NCI-H187 treated with DMSO at 0.1 percent for 48 hours (cell line): ENCODE data around the gene NDUFS6.
A peak's percentile ranks its signal among the peaks of the same experiment; 100 is the strongest.
"Not testable (repeated sequence)": the region's sequence is repeated elsewhere in the genome, so short reads cannot be mapped to it uniquely, and the experiment has no call there.

Source experiments
- DNase-seq: peaks from one replicate; lab custom pipeline; 2025; lab: John Stamatoyannopoulos, UW

Gene NDUFS6

DNA sequence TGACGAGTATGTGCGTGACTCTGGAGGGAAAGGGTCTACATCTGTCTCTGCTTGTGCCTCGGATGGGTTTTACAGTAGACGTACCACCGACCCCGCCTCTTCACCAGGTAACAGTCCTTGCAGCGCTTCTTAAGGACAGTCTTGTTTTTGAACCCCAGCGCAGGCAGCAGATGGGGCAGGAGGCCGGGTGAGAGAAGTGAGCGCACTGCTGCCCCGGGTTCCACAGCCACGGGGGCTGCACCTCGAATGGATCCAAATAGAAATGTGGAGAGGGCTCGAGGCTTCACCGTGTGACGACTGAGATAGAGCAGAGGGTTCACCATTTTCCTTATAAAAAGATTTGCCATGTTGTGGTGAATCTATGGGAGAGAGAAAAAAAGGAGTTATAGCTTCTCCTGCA lies 2.6 kb upstream of the NDUFS6 start:
- DNase-seq: not testable (repeated sequence)

DNA sequence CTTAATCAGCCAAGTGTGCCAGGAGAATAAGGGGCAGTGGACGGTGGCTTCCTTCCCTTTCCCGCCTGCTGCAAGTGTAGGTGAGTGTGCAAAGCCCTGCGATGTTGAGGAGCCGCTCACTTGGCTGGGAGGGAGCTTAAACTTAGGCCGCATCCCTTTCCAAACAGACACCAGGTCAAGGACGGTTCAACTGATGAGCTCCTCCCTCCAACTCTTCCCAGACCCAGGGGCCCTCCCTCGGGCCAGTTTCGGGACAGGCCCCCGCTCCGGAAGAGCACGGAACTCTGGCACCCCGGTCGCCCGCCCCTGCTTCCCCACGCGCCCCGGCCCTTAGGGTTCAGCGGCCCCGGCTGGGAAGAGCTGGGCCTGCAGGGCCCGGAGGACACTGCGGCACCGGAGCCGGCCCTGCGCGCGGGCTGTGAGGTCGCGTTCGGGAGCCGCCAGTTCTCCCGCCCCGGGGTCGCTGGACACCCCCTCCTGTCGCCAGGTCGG lies 2.1 kb upstream of the NDUFS6 start:
- no peak for DNase-seq

DNA sequence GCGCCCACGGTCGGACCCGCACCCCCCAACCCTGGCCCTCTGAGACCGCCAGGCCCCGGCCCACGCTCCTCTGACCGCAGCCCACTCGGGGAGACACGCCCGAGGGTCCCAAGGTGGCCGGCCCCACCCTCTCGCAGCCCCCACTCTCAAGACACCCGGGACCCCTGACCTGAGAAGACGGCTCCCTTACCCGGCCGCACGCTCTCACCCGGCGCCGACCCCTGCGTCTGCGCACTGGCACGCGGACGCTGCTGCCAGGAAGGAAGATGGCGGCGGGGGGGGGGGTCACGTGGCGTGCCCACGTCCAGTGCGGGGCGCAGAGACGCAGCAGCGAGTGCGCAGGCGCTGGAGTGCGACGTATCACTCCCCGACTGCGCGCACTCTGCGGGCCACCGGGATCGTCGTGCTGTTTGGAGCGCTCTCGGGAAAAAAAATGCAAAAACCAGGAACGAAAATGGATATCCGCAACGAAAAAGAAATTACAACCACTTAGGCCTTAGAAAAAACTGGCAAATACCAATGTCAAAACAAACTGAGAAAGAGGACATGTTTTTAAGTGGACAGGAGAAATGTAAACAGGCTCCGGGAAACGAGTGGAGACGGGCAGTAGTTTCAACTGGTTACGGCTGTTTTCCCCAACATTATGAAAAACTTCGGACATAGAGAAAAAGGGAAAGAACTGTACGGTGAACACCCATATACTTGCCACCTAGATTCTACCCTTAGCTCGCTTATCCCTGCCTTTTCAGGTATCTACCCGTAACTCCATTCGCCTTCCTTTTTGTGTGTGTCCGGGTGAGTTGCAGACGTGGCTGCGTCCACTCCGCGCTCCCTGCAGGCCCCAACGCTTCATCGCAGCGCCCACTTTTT lies 1.4 kb upstream of the NDUFS6 start, which contains the start of gene MRPL36:
MRPL36 (minus strand) TSS at position 236 of the 870 bp plus-strand sequence. CDS start 902 bp downstream, outside the sequence.
- peak; percentile 4 for DNase-seq

DNA sequence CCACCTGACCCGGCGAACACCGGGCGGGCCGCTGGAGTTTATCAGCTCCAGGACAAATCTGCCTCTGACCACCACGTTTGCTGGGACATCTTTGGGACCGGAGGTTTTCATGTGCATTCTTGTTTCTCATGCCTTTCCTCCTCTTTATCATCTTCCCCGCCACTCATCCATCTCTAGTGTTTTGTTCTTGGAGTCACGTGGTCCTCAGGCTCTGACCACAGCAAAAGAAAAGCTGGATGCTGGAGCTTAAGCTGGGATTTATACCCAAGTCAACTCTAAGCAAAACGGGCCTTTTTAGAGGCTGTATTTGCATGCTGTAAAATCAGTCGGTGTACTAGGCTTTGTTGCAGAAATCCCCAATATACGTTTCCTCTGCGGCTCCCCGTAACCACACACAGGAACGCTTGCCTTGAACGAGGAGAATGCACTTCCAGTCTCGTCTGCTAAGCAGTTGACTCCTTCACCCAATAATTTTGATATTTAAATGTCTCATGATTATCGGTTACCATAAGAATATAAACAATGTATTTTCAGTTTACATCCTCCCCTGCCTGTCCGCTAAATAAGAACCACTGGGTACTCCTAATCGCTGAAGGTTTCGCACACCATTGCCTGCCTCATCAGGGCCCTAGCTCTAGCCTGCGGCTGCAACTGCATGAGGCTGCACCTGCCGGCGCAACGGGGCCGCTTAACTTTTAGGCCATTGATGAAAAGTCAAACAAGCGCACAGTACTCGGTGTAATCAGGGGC lies 560 bp upstream of the NDUFS6 start:
- no peak for DNase-seq

DNA sequence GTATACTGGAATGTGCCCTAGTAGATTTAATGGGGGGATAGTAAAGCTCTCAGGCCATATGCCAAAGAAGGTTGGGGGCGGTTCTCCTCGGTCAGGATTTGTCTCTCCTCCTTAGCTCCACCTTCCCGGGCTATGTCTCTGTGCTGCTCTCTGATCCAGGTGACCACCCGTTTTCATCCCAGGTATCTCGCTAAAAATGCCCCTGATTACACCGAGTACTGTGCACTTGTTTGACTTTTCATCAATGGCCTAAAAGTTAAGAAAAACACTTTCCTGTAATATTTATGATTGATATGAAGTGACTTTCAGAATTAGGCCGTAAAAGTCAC lies 724 bp downstream of the NDUFS6 start:
- DNase-seq: no peak

DNA sequence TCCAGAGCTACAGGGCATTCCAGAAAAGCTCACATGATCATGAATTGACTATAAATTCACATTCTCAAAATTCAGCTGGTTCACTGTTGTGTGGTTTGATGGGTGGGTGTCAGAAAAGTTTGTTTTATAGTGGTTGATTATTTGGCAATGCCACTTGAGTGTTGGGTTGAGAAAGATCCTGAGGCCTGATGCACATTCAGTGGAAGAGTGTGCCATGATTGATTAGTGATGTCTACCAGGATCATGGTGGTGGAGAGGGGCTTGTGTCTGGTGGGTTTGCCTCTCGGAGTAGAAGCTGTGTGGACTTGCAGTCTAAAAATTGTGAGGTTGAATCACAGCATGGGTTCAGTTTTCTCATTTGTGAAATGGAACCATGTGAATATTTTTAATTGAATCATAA lies 2.0 kb downstream of the NDUFS6 start:
- no peak for DNase-seq

DNA sequence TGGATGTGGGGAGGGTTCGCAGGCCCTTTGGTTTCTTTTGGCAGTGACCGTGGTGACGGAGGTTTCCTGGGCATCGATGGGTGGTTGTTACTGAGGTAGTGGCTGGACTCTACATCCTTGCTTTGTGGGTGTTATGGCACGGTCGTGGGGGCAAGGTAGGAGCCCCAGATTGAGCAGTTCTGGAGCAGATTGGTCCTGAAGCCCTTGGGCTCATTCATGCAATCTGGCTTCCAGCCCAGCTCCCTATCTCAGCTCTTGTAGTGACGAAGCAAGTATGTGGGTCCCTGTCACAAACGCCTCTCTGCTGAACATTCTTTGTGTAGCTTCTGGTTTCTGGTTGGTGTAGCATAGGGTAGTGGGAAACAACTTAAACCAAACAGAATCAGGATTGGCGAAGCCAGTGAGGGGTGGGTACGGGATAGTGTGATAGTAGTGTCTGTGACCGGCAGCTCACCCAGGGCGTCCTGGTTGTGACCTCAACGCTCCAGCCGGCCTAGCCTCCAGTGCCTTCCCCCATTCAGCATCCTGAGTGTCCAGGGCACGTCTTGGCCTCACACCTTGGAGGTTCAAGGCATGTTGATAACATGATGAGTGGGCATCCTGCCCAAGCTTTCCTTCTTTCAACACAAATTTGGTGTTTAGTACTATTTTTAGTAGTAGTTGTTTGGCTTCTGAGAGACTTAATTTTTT lies 2.9 kb downstream of the NDUFS6 start:
- no peak for DNase-seq

DNA sequence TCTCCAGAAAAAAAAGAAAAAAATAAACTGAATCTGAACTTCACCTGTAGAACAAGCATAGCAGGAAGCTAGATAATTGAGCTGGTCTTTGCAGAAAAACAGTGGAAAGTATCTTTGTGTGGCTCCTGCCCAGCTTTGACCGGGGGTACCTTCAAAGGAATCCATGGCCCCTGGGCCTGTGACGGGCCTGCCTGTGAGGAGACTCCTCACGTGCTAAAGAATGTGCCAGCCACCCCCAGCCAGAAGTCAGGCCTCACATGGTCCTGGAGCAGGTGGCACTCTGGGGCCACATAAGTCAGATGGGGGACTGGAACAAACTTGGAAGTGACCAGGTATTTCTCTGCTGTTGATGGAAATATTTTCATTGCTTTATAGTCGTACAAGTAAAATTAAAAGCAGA lies 4.1 kb downstream of the NDUFS6 start:
- no peak for DNase-seq

DNA sequence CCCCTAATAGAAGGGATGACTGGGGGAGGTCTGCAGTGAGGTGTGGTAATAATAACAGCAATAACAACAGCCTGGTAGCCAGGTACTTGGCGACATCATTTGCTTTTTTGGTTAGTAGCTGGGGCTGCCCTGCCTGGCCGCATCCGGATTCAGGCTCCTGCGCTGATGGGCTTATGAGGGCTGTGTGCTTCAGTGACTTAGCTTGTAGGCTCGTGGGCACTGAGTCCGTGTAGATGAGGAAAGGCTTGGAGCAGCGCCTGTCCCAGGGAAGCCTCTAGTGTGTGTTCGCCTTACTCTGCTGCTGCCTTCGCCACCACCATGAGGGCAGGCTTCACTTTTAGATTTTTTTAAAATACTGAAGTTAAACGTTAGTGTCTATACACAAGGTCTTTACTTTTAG lies 4.5 kb downstream of the NDUFS6 start:
- DNase-seq: no peak

DNA sequence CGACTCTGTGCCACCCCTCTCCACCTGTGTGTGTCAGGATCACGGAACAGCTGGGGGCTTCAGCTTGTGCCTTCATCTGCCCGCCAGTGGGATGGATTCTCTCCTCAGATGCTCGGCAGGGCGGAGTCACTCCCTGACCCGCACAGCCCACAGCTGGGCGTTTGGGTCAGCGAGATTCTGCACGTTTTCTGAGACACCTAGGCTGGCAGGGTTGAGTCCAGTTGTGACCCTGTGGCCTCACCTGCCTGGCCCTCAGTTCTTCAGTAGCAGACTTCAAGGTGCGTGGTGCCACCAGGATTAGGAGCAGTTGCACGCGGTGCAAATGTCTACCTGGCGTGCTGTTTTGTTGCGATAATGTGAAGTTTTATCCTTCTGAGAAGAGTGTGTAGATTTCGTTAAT lies 5.0 kb downstream of the NDUFS6 start:
- no peak for DNase-seq

DNA sequence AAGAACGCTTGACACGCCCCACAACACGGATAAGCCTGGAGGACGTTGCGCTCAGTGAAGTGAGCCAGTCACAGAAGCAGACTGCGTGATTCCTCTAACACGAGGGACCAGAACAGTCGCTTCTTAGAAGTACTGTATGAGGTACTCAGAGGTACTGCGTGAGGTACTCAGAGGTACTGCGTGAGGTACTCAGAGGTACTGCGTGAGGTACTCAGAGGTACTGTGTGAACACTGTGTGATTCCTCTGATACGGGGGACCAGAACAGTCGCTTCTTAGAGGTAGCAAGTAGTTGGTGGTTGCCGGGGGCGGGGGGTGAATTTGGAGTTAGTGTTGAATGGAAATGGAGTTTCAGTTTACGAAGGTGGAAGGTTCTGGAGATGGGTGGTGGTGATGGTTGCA lies 5.8 kb downstream of the NDUFS6 start:
- DNase-seq: no peak

DNA sequence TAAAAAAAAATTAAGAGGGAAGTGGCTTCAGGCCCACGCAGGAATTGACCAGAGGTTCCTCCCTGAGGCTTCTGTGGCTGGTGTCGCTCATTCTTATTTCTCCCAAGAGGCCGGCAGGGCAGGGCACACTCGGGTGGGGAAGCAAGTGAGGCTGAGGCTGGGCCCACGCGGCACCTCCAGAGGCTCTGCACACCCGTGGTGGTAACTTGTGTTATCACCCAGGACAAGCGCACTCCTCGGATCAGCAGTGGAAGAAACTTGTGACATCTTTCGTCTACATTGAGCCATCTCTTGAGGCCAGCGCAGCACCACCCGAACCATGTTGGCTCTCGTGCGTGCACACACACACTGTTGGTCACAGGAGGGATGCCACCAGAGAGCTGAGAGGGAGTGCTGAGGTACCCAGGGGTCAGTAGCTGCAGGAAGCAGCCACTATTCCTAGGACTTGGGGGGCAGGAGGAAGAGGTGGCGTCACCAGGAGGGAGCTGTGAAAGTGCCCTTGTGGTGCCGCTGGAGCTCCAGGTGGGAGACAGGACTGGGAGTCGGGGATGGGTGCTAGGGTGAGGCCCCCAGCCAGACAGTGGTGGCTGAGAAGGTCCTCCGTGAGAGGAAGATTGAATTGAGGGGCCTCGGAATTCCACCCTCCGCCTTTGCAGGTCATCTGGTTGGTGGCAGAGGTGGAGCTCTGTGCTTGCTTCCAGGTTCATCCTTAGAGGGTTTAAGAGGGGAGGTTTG lies 6.4 kb downstream of the NDUFS6 start:
- no peak for DNase-seq

DNA sequence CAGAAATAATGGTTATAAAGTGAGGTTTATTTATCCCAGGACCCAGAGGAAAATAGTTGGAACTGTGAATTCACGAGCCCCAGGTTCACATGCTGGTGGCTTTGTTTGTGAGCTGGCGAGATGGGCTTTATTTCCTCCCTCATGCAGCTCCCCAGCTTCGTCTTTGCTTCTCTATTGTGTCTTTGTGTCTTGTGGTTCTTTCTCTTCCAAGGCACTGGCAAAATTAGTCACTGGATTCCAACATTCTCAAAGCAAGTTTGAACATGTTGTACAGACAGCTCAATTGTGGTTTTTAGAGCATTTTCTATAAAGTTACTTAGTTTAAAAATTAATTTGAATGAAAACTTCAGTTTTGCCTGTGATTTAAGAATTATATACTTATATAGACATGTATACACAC lies 7.2 kb downstream of the NDUFS6 start:
- DNase-seq: no peak

DNA sequence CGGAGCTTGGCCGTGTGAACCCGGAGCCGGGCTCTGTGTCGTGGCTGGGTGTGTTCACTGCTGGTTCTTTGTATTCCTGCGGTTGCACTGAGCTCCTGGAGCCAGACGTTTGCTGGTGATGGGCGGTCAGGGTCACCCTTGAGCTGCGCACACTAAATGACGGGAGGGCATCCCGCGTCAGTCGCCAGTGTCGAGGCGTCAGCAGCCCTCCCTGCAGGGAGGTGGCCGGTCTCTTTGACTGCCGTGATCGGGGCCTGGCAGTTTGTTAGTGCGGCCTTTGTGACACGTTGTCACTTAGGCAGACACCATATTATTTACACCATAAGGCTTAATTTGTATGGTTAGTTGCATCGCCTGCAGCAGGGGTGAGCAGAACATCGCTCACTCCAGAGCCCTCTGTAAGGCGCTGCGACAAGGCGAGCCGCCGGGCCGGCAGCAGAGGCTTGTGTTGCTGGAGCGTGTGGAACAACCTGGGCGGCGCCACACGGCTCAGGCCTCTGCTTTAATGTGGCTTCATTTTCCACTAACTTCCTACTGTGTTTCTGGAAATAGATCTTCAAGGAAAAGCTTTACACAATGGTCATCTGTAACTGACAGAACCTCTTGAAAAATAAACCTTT lies 8.3 kb downstream of the NDUFS6 start:
- DNase-seq: no peak

DNA sequence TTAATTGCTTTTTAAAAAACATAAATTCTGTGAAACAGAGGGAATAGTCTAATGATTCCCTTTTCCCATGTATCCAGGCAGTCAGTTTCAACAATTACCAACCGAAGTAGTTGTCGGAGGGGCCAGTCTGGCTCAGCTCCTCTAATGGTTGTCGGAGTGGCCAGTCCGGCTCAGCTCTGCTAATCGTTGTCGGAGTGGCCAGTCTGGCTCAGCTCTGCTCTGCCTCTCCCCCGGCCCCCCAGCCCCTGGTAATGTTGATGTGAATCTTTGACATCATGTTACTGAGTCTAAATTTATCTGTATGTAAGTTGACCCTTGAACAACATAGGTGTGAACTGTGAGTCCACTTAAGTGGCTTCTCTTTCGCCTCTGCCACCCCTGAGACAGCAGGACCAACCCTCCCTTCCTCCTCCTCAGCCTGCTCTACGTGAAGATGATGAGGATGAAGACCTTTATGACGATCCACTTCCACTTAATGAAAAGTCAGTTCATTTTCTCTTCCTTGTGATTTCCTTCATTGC lies 9.4 kb downstream of the NDUFS6 start:
- no peak for DNase-seq

DNA sequence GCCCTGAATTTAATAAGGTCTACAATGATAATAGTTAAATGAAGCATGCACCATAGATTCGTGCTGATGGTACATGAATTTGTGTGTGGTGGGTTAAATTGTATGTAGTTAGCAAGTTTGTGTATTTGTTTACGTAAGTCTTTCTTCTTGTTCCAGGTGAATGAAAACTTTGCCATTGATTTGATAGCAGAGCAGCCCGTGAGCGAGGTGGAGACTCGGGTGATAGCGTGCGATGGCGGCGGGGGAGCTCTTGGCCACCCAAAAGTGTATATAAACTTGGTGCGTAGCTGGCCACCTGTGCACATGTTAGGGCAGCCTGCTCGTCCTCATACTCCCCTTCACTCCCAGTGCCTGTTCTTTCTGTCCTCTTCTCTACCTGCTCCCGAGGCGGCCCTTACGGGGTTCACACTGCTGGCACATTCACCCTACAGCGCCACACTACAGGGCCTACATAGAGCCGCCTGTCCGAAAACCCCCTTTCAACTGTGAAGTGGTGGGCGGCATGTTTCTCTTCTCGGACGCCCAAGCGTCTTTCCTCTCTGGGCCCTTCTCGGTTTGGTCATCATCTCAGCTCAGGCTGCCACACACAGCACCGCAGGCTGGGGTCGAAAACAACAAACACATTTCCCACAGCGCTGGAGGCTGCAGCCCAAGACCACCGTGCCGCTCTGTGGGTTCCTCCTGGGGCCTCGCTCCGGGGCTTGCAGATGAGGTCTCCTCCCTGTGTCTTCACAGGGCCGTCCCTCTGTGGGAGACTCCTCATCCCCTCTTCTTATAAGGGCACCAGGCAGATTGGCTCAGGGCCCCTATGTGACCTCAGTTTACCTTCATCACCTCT lies 13.2 kb downstream of the NDUFS6 start:
- DNase-seq: no peak

DNA sequence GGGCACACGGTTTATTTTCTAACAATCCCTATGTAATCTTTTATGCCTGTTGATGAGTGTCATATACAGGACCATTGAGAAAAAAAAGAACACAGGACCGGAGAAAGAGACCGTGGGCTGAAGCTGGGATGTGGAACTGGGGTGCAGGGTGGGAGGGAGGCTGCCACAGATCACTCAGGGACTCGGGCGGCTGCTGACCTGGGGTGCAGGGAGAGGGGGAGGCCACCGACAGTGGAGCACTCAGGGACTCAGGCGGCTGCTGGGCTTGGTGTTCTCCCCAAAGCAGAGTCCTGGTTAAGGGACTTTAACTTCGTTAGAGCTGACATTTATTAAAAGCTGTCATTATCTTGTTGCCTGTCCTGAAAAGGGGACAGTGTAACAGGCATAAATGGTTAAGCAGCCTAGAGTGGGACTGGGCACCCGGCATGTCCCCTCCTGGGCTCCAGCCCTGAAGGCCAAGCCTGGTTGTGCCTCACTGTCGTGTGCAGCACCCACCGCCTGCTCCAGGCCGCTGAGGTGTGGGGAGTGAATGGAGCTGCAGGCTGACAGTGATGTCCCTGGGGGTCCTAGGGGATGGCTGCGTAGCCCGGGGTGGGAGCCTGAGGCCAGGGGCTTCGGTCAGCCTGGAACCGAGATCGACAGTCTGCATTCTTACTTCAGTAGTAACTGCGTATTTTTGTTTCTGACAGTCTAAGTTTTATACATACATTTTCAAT lies 14.0 kb downstream of the NDUFS6 start:
- DNase-seq: no peak

DNA sequence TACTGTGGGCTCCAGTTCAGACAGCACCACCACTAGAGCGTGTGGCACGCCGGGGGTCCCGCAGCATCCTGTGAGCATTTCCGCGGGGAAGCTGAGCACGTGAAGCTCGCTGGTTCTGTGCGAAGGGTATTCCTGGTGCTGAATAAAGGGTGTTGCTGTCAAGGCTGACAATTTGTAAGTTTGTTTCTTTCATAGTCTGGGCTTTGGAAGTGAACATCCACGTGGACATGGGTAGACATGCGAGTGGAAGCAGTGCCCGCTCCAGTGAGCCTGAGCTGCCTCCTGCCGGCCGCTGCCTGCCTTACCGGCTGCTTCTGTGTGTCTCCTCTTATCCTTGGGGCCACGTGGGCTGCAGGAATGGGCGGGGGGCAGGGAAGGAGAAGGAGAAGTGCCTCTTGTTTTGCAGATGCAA lies 14.7 kb downstream of the NDUFS6 start:
- DNase-seq: no peak

DNA sequence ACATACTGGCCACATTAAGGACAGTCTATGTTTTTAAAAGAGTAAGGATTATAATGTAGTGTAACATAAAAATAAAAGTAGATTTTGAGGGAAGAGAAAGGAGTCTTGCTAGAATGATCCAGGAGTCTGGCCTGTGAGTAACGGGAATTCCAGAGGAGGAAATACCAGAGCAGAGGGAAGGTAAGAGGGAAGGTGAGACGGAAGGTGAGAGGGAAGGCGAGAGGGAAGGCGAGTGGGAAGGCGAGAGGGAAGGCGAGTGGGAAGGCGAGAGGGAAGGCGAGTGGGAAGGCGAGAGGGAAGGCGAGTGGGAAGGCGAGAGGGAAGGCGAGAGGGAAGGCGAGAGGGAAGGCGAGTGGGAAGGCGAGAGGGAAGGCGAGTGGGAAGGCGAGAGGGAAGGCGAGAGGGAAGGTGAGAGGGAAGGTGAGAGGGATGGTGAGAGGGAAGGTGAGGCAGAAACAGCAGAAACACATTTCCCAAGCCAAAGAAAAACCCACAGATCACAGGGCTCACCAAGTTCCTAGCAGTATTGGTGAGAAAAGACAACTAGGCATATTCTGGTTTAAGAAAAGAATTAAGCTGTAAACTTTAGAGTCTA lies 15.4 kb downstream of the NDUFS6 start:
- not testable (repeated sequence) for DNase-seq
